Measurements from ENCODE around the gene SIGLEC1.

SIGLEC1 gene

GRCh38 chr20:3698591-3699001, 13.8 kb downstream of the SIGLEC1 start:
- H3K9me3 ChIP-seq (ENCODE audit: insufficient read depth, low read depth, low read length) = no peaks in the 10 kb centered on the region
- H3K4me3 ChIP-seq (ENCODE audit: low read length, poor library complexity, severe bottlenecking) = no peak overlapping the region
- no peaks in the 10 kb centered on the region for H3F3A ChIP-seq (ENCODE audit: low read depth)
- no peaks in the 10 kb centered on the region for H3K4me1 ChIP-seq (ENCODE audit: insufficient read depth, low read length, poor library complexity, severe bottlenecking)
- H3K36me3 ChIP-seq (ENCODE audit: insufficient read depth, low read length) = no peaks in the 10 kb centered on the region
- H4K20me1 ChIP-seq (ENCODE audit: insufficient read depth, low read length, poor library complexity, severe bottlenecking) = no peaks in the 10 kb centered on the region
- H3K27me3 ChIP-seq (ENCODE audit: insufficient read depth, low read length, poor library complexity, severe bottlenecking) = no peaks in the 10 kb centered on the region
- no peak overlapping the region for H2AFZ ChIP-seq (ENCODE audit: low read length)
- no peak overlapping the region for H3K4me2 ChIP-seq (ENCODE audit: low read depth, low read length, poor library complexity, severe bottlenecking)
- no peaks in the 10 kb centered on the region for H3K79me2 ChIP-seq (ENCODE audit: insufficient read depth, low read length)
- H3K9ac ChIP-seq (ENCODE audit: low read depth, low read length, poor library complexity, severe bottlenecking) = no peak overlapping the region
- no peaks in the 10 kb centered on the region for H3K9me2 ChIP-seq (replicated peaks; ENCODE audit: low read depth, low read length)
- TF ChIP-seq CTCF (conservative IDR thresholded peaks at IDR 0.05; ENCODE audit: low read length) (no peak), EZH2phosphoT487 (IDR thresholded peaks at IDR 0.05; ENCODE audit: borderline replicate concordance) (no peak)

GRCh38 chr20:3697588-3698305, 14.7 kb downstream of the SIGLEC1 start:
- Histone ChIP-seq H3K4me3 (ENCODE audit: low read length, poor library complexity, severe bottlenecking) (no peak overlapping the region), H3K79me2 (ENCODE audit: insufficient read depth, low read length) (no peaks in the 10 kb centered on the region), H2AFZ (ENCODE audit: low read length) (no peak overlapping the region), H3K4me2 (ENCODE audit: low read depth, low read length, poor library complexity, severe bottlenecking) (no peak overlapping the region), H3K27me3 (ENCODE audit: insufficient read depth, low read length, poor library complexity, severe bottlenecking) (no peaks in the 10 kb centered on the region), H3K4me1 (ENCODE audit: insufficient read depth, low read length, poor library complexity, severe bottlenecking) (no peaks in the 10 kb centered on the region), H3K36me3 (ENCODE audit: insufficient read depth, low read length) (no peaks in the 10 kb centered on the region), H3K9me3 (ENCODE audit: insufficient read depth, low read depth, low read length) (no peaks in the 10 kb centered on the region), H3K9ac (ENCODE audit: low read depth, low read length, poor library complexity, severe bottlenecking) (no peak overlapping the region), H4K20me1 (ENCODE audit: insufficient read depth, low read length, poor library complexity, severe bottlenecking) (no peaks in the 10 kb centered on the region), H3F3A (ENCODE audit: low read depth) (no peaks in the 10 kb centered on the region), H3K9me2 (replicated peaks; ENCODE audit: low read depth, low read length) (no peaks in the 10 kb centered on the region)
- no peak for TF ChIP-seq EZH2phosphoT487 (IDR thresholded peaks at IDR 0.05; ENCODE audit: borderline replicate concordance)

- Histone ChIP-seq H2AFZ (ENCODE audit: low read length) (no peak overlapping the region), H4K20me1 (ENCODE audit: insufficient read depth, low read length, poor library complexity, severe bottlenecking) (no peaks in the 10 kb centered on the region), H3K9me3 (ENCODE audit: insufficient read depth, low read depth, low read length) (no peaks in the 10 kb centered on the region), H3K9ac (ENCODE audit: low read depth, low read length, poor library complexity, severe bottlenecking) (no peak overlapping the region), H3K4me3 (ENCODE audit: low read length, poor library complexity, severe bottlenecking) (no peak overlapping the region), H3K79me2 (ENCODE audit: insufficient read depth, low read length) (no peaks in the 10 kb centered on the region), H3K27me3 (ENCODE audit: insufficient read depth, low read length, poor library complexity, severe bottlenecking) (no peaks in the 10 kb centered on the region), H3K9me2 (replicated peaks; ENCODE audit: low read depth, low read length) (no peaks in the 10 kb centered on the region), H3K4me1 (ENCODE audit: insufficient read depth, low read length, poor library complexity, severe bottlenecking) (no peaks in the 10 kb centered on the region), H3F3A (ENCODE audit: low read depth) (no peaks in the 10 kb centered on the region), H3K36me3 (ENCODE audit: insufficient read depth, low read length) (no peaks in the 10 kb centered on the region), H3K4me2 (ENCODE audit: low read depth, low read length, poor library complexity, severe bottlenecking) (no peak overlapping the region)
- TF ChIP-seq CTCF (conservative IDR thresholded peaks at IDR 0.05; ENCODE audit: low read length) = no peak
- TF ChIP-seq EZH2phosphoT487 (IDR thresholded peaks at IDR 0.05; ENCODE audit: borderline replicate concordance) = no peak
Observed at GRCh38 chr20:3696745-3697587, 15.4 kb downstream of the SIGLEC1 start.
